HepG2 (cell line): ENCODE results near the gene CDC42BPG.

Experiments used
- ZNF10 ChIP-seq: sonication (generic); formaldehyde crosslinking; IDR thresholded peaks from 2 replicates; pipeline ENCODE4 v1.4.0; 2020; ENCODE audit warnings: mild to moderate bottlenecking, low read depth, missing genetic modification reagents, borderline replicate concordance
- ZNF652 ChIP-seq: IDR thresholded peaks from 2 replicates; pipeline ENCODE4 v1.6.1; 2016; ENCODE audit warnings: low read depth, borderline replicate concordance

DNA sequence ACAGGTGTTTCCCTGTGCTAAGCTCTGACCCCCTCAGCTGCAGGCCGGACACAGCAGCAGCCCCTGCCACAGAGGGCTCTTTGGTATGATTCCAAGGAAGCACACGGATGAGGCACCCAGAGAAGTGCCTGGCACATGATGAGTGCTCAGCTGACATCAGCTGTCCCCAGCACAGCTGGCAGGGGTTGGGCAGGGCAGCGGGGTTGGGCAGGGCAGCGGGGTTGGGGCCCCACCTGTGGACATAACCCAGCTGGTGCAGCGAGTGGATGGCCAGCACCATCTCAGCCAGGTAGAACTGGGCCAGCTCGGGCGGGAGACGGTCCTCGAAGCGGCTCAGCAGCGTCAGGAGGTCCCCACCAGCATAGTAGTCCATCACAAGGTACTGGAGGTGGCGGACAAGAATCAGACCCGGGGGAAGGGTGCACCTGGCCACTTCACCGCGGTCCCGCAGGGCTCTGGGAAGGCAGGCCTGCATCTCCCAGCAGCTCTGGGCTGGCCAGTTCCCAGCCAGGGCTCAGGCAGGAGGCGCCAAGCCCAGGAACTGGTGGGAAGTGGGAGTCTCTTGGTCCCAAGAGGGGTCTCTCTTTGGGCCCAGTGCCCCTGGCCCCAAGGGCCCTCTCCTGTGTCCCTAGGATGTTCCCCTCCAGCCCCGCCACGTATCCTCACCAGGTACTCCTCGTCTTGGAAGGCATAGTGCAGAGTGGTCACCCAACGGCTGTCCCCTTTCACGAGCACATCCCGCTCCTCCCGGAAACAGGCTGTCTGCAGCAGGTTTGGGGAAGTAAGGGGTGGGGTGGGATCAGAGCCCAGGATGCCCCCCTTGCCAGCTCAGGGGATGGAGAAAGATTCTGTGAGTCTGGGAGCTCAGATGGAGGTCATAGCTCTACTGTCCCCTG, 4.3 kb downstream of the CDC42BPG start:
- TF ChIP-seq ZNF652 (no peak), ZNF10 (no peak)
